A673 (cell line): Measurements from ENCODE around the gene DLL1. TPM values are rescaled to one million over a fixed set of nuclear protein-coding genes. Genes with fewer than 3 reads are reported as not detected.

Experiments used
- BruUV-seq: library from RNA; stranded (reverse); fragments of 400-500 nt; replicated peaks from 2 replicates; lab custom pipeline; 2021; lab: Mats Ljungman, UMichigan
- CTCF ChIA-PET: fragments of 300-600 bp; sonication (Branson Sonifier 250); formaldehyde crosslinking; loops from one replicate; lab custom pipeline; 2022; ENCODE audit warnings: antibody characterized with exemption; lab: Charles Lee
- POLR2A ChIA-PET: fragments of 300-600 bp; sonication (Branson Sonifier 250); formaldehyde crosslinking; loops from one replicate; lab custom pipeline; 2022; ENCODE audit warnings: antibody characterized with exemption; ENCODE audit not compliant: low non-redundant PET; lab: Charles Lee
- DNase-seq: peaks from one replicate; pipeline ENCODE4 v3.0.0-alpha.2; 2015; ENCODE audit warnings: low spot score
- H3K27ac ChIP-seq: fragments of 200-600 bp; sonication (generic); 2 replicates; pipeline ENCODE4 v1.5.1; 2016; ENCODE audit warnings: mixed run types, low read depth, mild to moderate bottlenecking, mixed read lengths, antibody characterized with exemption, low read length; ENCODE audit not compliant: poor library complexity, severe bottlenecking
- H3K27me3 ChIP-seq: fragments of 200-600 bp; sonication (generic); replicated peaks from 2 replicates; pipeline ENCODE4 v1.6.1; 2017; ENCODE audit warnings: mixed run types, low read depth, mild to moderate bottlenecking, mixed read lengths, antibody characterized with exemption, low read length; ENCODE audit not compliant: insufficient read depth, poor library complexity
- H3K36me3 ChIP-seq: fragments of 200-600 bp; sonication (generic); 2 replicates; pipeline ENCODE4 v1.6.1; 2016; ENCODE audit warnings: mixed run types, mild to moderate bottlenecking, mixed read lengths, antibody characterized with exemption, low read length; ENCODE audit not compliant: insufficient read depth, poor library complexity, severe bottlenecking
- H3K4me1 ChIP-seq: fragments of 200-600 bp; sonication (generic); 2 replicates; pipeline ENCODE4 v1.6.1; 2017; ENCODE audit warnings: mixed run types, mild to moderate bottlenecking, mixed read lengths, antibody characterized with exemption, low read length; ENCODE audit not compliant: insufficient read depth, poor library complexity, severe bottlenecking
- H3K4me3 ChIP-seq: fragments of 200-600 bp; sonication (generic); 2 replicates; pipeline ENCODE4 v1.5.1; 2016; ENCODE audit warnings: low read depth, mixed run types, mild to moderate bottlenecking, mixed read lengths, low read length; ENCODE audit not compliant: poor library complexity, severe bottlenecking
- H3K9me3 ChIP-seq: fragments of 200-600 bp; sonication (generic); 2 replicates; pipeline ENCODE4 v1.6.1; 2016; ENCODE audit warnings: mixed run types, low read depth, mild to moderate bottlenecking, mixed read lengths, antibody characterized with exemption, low read length; ENCODE audit not compliant: poor library complexity, severe bottlenecking
- EZH2 ChIP-seq: fragments of 200-600 bp; sonication (generic); IDR thresholded peaks from 2 replicates; pipeline ENCODE4 v1.6.1; 2017; ENCODE audit warnings: borderline replicate concordance, low read depth, mild to moderate bottlenecking, mixed read lengths, antibody characterized with exemption, low read length; ENCODE audit not compliant: poor library complexity, severe bottlenecking
- intact Hi-C: fragments of 100-400 bp; cut with micrococcal nuclease; formaldehyde crosslinking; loops from one replicate; pipeline ENCODE4 v1.10.0; 2022; ENCODE audit not compliant: unreplicated experiment
- total RNA-seq: library from RNA; stranded (reverse); gene quantifications from 2 replicates; pipeline ENCODE4 v1.2.3, GENCODE V29; 2021
- TF ChIP-seq, protein P1 (sequence below): fragments of 300-800, 200-600 bp; sonication (generic); conservative IDR thresholded peaks from 2 replicates; pipeline ENCODE4 v1.5.1; 2017; ENCODE audit warnings: low read depth, mild to moderate bottlenecking, antibody characterized with exemption, low read length, moderate library complexity, mixed read lengths

Gene DLL1
- total RNA-seq, 1 experiment from 2014 or later = 1.2 TPM

DNA sequence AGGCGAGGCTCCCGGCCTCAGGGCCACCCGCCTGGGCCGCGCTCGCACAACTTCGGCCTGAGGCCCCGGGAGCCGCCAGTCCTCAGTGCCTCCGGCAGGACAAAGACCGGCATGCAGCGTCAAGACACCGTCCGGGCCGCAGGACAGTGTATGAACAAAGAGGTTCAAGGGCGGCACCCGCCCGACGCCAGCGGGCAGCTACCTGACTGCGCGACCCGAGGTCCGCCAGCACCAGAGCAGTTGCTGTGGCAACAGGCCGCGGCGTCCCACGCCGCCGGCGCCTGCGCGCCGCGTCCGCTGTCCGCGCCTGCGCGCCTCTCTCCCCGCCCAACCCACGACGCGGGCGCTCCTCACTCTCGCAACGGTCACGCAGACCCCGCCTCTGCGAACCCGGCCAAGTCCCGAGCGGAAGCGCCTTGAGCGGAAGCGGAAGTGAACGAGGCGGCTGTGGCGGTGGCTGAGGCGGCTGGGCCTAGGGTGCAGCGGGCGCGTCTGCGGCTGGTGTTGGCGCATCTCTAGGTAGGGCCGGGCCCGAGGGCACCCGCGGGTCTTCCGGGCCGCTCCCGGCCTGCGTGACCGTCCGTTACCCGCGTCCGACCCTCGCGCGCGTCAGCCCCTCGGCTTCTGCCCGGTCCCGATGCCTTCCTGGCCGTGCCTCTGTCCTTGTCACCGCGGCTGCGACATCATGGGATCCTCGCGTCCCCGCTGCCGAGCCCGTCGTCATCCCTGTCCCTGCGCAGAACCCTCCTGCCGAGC lies 15.6 kb upstream of the DLL1 start, which contains the start of gene FAM120B:
TSS of gene FAM120B (plus strand) at position 435 of the 756 bp plus-strand sequence. CDS start 10,633 bp downstream, outside the sequence.
- intact Hi-C loops = loop anchor here (5.0 kb wide), 1 partner anchor 474 kb away; no protein-coding TSS in a partner anchor
- no TSS peak for BruUV-seq
- TF ChIP-seq, protein P1, sequence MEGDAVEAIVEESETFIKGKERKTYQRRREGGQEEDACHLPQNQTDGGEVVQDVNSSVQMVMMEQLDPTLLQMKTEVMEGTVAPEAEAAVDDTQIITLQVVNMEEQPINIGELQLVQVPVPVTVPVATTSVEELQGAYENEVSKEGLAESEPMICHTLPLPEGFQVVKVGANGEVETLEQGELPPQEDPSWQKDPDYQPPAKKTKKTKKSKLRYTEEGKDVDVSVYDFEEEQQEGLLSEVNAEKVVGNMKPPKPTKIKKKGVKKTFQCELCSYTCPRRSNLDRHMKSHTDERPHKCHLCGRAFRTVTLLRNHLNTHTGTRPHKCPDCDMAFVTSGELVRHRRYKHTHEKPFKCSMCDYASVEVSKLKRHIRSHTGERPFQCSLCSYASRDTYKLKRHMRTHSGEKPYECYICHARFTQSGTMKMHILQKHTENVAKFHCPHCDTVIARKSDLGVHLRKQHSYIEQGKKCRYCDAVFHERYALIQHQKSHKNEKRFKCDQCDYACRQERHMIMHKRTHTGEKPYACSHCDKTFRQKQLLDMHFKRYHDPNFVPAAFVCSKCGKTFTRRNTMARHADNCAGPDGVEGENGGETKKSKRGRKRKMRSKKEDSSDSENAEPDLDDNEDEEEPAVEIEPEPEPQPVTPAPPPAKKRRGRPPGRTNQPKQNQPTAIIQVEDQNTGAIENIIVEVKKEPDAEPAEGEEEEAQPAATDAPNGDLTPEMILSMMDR = no peak
- no peak for TF ChIP-seq EZH2
- Histone ChIP-seq H3K9me3 (no peaks in the 10 kb centered on the region), H3K4me3 (peak within 1 kb of the TSS; percentile 69), H3K4me1 (peaks cover 21% of the 10 kb centered on the region), H3K27me3 (no peaks in the 10 kb centered on the region), H3K27ac (peak within 1 kb of the TSS; percentile 88), H3K36me3 (no peaks in the 10 kb centered on the region)
- ChIA-PET POLR2A (no interaction called here), CTCF (no interaction called here)
- peak; percentile 98 for DNase-seq

DNA sequence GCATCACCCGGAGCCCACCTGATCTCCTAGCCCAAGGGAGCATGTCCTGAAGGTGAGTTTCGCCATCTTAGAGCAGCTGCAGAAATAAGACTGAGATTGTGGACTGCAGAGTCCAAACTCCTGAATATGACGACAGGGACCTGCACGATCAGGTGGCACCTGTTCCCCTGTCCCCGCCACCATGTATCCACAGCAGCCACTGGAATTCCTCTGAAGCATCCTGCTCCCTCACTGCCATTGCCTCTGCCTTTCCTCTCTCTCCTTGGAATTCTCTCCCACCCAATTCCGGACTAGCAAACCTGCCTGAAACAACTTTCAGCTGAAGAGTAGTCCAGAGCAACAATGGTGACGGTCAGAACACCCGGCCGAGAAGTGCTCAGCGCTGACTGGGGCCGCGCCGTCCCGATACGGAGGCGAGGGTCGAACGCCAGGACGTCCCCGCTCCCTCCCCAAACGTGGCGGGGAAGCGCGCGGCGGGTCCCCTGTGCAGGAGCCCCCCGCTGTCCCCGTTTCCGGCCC lies 15.0 kb upstream of the DLL1 start:
- Histone ChIP-seq H3K4me3 (peak overlapping the region; percentile 69), H3K36me3 (no peaks in the 10 kb centered on the region), H3K9me3 (no peaks in the 10 kb centered on the region), H3K4me1 (peaks cover 21% of the 10 kb centered on the region), H3K27me3 (no peaks in the 10 kb centered on the region), H3K27ac (peak overlapping the region; percentile 88)
- ChIA-PET POLR2A (interaction anchor here (0.7 kb wide), 1 partner anchor 145 kb away, joined by 3 read pairs; no protein-coding TSS in a partner anchor), CTCF (no interaction called here)
- intact Hi-C loops = loop anchor here (5.0 kb wide), 1 partner anchor 474 kb away; no protein-coding TSS in a partner anchor
- no peak for DNase-seq
- no TSS peak for BruUV-seq
- TF ChIP-seq, protein P1 = no peak
- no peak for TF ChIP-seq EZH2

DNA sequence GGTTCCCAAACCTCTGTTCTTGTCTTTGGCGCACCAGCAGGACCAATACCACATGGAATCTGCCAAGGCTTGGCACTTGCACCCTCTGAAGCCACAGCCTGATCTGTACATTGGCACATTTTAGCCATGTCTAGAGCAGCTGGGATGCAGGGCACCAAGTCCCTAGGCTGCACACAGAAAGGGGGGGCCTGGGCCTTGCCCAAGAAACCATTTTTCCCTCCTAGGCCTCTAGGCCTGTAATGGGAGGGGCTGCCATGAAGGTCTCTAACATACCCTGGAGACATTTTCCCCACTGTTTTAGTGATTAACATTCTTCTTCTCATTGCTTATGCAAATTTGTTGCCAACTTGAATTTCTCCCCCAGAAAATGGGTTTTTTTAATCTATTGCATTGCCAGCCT lies 10.3 kb upstream of the DLL1 start:
- H3K4me1 ChIP-seq = peaks cover 9% of the 10 kb centered on the region
- TF ChIP-seq EZH2 = no peak
- TF ChIP-seq, protein P1 = no peak
- DNase-seq = no peak
- intact Hi-C loops = no loop called here
- H3K36me3 ChIP-seq = no peaks in the 10 kb centered on the region
- CTCF ChIA-PET = no interaction called here
- POLR2A ChIA-PET = no interaction called here
- H3K27ac ChIP-seq = no peak overlapping the region
- no peak overlapping the region for H3K4me3 ChIP-seq
- H3K9me3 ChIP-seq = no peaks in the 10 kb centered on the region
- H3K27me3 ChIP-seq = peaks cover 30% of the 10 kb centered on the region
- BruUV-seq = no TSS peak
